Measurements from ENCODE around the gene CORIN. TPM values are rescaled to one million over a fixed set of nuclear protein-coding genes. Genes with fewer than 3 reads are reported as not detected.

The CORIN gene
- polyA plus RNA-seq, 2 of the 4 experiments (the other 2 are of a cell fraction) = 0.03 TPM; not detected in 1

DNA sequence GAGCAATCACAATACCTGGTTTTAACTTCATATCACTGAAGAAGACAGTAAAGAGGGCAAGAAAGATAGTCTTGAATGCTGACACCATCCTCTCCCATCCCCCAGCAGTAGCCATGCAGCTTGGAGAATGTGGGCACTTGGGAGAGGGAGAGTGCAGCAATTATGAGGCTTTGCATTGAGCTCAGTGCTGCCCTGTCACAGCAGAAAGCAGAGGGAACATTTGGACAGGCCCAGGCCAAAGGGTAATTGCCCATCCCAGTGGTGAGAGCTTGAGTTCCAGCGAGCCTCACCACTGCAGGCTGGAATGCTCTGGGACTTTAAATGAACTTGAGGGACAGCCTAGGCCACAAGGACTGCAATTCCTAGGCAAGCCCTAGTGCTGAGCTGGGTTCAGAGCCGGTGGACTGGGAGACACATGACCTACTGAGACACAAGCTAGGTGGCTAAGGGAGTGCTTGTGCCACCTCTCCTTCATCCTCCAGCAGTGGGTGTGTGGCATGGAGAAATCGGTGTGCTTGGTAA, 36.3 kb downstream of the CORIN start:
- POLR2A ChIA-PET = no interaction called here
- DNase-seq (ENCODE audit: low read depth in 1 of 2, low spot score in 1 of 2) (no peak), ATAC-seq (no peak), FAIRE-seq (no peak)
- TF ChIP-seq HOXA7 (CRISPR knock-in tag; IDR thresholded peaks at IDR 0.05) = no peak
- TF ChIP-seq RFX5 (IDR thresholded peaks at IDR 0.05) = no peak
- TF ChIP-seq, protein P1, sequence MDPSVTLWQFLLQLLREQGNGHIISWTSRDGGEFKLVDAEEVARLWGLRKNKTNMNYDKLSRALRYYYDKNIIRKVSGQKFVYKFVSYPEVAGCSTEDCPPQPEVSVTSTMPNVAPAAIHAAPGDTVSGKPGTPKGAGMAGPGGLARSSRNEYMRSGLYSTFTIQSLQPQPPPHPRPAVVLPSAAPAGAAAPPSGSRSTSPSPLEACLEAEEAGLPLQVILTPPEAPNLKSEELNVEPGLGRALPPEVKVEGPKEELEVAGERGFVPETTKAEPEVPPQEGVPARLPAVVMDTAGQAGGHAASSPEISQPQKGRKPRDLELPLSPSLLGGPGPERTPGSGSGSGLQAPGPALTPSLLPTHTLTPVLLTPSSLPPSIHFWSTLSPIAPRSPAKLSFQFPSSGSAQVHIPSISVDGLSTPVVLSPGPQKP (IDR thresholded peaks at IDR 0.05; ENCODE audit: low read depth, low read length) = no peak
- TF ChIP-seq JUNB (IDR thresholded peaks at IDR 0.05) = no peak
- TF ChIP-seq NR3C1 (IDR thresholded peaks at IDR 0.05) = no peak
- no peak for TF ChIP-seq POLR2AphosphoS2 (conservative IDR thresholded peaks at IDR 0.05; ENCODE audit: low read length)
- no peak for TF ChIP-seq RARB (CRISPR knock-in tag; IDR thresholded peaks at IDR 0.05)
- TF ChIP-seq FOSB (CRISPR knock-in tag; IDR thresholded peaks at IDR 0.05) = no peak
- TF ChIP-seq EHF (CRISPR knock-in tag; IDR thresholded peaks at IDR 0.05) = no peak
- TF ChIP-seq, protein P2, sequence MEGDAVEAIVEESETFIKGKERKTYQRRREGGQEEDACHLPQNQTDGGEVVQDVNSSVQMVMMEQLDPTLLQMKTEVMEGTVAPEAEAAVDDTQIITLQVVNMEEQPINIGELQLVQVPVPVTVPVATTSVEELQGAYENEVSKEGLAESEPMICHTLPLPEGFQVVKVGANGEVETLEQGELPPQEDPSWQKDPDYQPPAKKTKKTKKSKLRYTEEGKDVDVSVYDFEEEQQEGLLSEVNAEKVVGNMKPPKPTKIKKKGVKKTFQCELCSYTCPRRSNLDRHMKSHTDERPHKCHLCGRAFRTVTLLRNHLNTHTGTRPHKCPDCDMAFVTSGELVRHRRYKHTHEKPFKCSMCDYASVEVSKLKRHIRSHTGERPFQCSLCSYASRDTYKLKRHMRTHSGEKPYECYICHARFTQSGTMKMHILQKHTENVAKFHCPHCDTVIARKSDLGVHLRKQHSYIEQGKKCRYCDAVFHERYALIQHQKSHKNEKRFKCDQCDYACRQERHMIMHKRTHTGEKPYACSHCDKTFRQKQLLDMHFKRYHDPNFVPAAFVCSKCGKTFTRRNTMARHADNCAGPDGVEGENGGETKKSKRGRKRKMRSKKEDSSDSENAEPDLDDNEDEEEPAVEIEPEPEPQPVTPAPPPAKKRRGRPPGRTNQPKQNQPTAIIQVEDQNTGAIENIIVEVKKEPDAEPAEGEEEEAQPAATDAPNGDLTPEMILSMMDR (IDR thresholded peaks at IDR 0.05) = no peak
- TF ChIP-seq SMC3 (IDR thresholded peaks at IDR 0.05) = no peak
- no peak for TF ChIP-seq ZSCAN20 (CRISPR knock-in tag; IDR thresholded peaks at IDR 0.05)
- no peak for TF ChIP-seq NPAS2 (CRISPR knock-in tag; IDR thresholded peaks at IDR 0.05; ENCODE audit: borderline replicate concordance)
- H3K4me3 ChIP-seq = no peak overlapping the region
- H3K4me2 ChIP-seq = no peak overlapping the region
- H3K4me1 ChIP-seq = no peaks in the 10 kb centered on the region
- CTCF ChIA-PET = no interaction called here
- no peak overlapping the region for H3K27ac ChIP-seq
- 15% methylated on average over 3 of the region's 3 CpGs for WGBS (ENCODE audit: missing lambda C conversion rate)
- no peaks in the 10 kb centered on the region for H3K9me3 ChIP-seq

DNA sequence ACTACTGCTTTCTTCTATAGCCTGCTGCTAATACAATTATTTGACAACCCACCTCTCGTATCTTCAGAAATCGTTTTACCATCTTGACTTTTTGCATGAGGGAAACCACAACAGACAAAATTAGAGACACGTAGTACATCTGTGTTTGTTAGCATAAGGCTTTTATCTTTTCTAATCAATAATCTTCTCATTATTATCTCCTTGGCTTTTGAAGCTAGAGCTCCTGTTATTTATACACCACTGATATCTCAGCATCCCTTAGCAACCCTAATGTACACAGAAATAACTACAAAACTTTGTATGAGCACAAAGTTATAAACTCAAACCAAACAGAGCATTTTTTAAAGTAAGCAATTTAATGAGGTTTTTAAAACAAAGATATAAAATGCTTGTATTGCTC, 39.7 kb downstream of the CORIN start:
- no peak overlapping the region for H3K4me3 ChIP-seq
- CTCF ChIA-PET = no interaction called here

DNA sequence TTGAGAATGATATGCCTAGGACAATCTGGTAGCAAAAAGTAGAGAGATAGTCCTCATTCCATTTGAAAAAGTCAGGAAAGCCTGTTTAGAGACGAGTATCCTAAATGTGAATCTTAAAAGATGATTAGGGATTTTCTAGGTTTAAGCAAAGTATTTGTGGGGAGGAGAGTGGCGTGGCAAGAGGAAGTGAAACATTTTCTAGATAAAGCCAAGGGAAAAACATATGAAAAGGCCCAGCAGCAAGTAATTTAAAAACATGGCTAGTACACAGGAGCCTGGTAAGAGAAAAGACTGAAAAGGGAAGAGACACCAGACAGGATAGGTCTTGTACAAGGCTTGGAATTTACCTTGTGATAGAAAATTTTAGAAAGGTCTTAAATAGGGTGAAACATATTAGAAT, 45.9 kb downstream of the CORIN start:
- POLR2A ChIA-PET = no interaction called here
- TF ChIP-seq FOSL2 (IDR thresholded peaks at IDR 0.05) (no peak), FOSL2 (CRISPR knock-in tag; IDR thresholded peaks at IDR 0.05) (no peak), RNF2 (IDR thresholded peaks at IDR 0.05; ENCODE audit: borderline replicate concordance, low read depth) (no peak), FOXS1 (CRISPR knock-in tag; IDR thresholded peaks at IDR 0.05) (no peak), CHD2 (IDR thresholded peaks at IDR 0.05; ENCODE audit: low read length, partially characterized antibody) (no peak), MAFK (IDR thresholded peaks at IDR 0.05; ENCODE audit: partially characterized antibody) (no peak)
- TF ChIP-seq, protein P3, sequence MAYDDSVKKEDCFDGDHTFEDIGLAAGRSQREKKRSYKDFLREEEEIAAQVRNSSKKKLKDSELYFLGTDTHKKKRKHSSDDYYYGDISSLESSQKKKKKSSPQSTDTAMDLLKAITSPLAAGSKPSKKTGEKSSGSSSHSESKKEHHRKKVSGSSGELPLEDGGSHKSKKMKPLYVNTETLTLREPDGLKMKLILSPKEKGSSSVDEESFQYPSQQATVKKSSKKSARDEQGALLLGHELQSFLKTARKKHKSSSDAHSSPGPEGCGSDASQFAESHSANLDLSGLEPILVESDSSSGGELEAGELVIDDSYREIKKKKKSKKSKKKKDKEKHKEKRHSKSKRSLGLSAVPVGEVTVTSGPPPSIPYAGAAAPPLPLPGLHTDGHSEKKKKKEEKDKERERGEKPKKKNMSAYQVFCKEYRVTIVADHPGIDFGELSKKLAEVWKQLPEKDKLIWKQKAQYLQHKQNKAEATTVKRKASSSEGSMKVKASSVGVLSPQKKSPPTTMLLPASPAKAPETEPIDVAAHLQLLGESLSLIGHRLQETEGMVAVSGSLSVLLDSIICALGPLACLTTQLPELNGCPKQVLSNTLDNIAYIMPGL (CRISPR knock-in tag; IDR thresholded peaks at IDR 0.05; ENCODE audit: borderline replicate concordance) = no peak
- H3K9me3 ChIP-seq = no peaks in the 10 kb centered on the region
- no peak overlapping the region for H3K4me2 ChIP-seq
- no peaks in the 10 kb centered on the region for H3K4me1 ChIP-seq
- DNase-seq (ENCODE audit: low read depth in 1 of 2, low spot score in 1 of 2) (no peak), ATAC-seq (no peak), FAIRE-seq (no peak)
- no peak overlapping the region for H3K4me3 ChIP-seq
- no peak overlapping the region for H3K27ac ChIP-seq
- CTCF ChIA-PET = no interaction called here
- 11% methylated on average over 2 of the region's 2 CpGs for WGBS (ENCODE audit: missing lambda C conversion rate)

More for the DNA sequence above, 39.7 kb downstream of the CORIN start:
- POLR2A ChIA-PET = no interaction called here
- H3K4me2 ChIP-seq = no peak overlapping the region
- TF ChIP-seq RCOR1 (IDR thresholded peaks at IDR 0.05; ENCODE audit: low read depth, low read length) = no peak
- TF ChIP-seq, protein P2 (IDR thresholded peaks at IDR 0.05) = no peak
- no peak for TF ChIP-seq MAZ (IDR thresholded peaks at IDR 0.05; ENCODE audit: borderline replicate concordance, low read depth, low read length)
- TF ChIP-seq, protein P4, sequence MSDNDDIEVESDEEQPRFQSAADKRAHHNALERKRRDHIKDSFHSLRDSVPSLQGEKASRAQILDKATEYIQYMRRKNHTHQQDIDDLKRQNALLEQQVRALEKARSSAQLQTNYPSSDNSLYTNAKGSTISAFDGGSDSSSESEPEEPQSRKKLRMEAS (IDR thresholded peaks at IDR 0.05) = no peak
- no peak for TF ChIP-seq RAD21 (conservative IDR thresholded peaks at IDR 0.05 in 1 of 2, IDR thresholded peaks at IDR 0.05 in 1 of 2)
- TF ChIP-seq TP53 (CRISPR knock-in tag; IDR thresholded peaks at IDR 0.05) = no peak
- no peak for TF ChIP-seq ESRRA (IDR thresholded peaks at IDR 0.05; ENCODE audit: borderline replicate concordance, low read length)
- TF ChIP-seq NPAS2 (CRISPR knock-in tag; IDR thresholded peaks at IDR 0.05; ENCODE audit: borderline replicate concordance) = no peak
- H3K9me3 ChIP-seq = no peaks in the 10 kb centered on the region
- ATAC-seq = no peak
- no peak for DNase-seq (ENCODE audit: low read depth in 1 of 2, low spot score in 1 of 2)
- H3K27ac ChIP-seq = no peak overlapping the region
- no peaks in the 10 kb centered on the region for H3K4me1 ChIP-seq
- FAIRE-seq = no peak
- 3% methylated on average over 3 of the region's 3 CpGs for WGBS (ENCODE audit: missing lambda C conversion rate)
